T-helper 2 cell (primary cell): ENCODE data around the gene MYO18A.

Experiments
- DNase-seq, 5 experiments: peaks; one replicate each; pipeline versions ENCODE4 v3.0.0 to v3.0.0-alpha.2; 2012 to 2022

Gene MYO18A

GRCh38 chr17:29166507-29166887 lies 13.7 kb downstream of the MYO18A start:
- no peak for DNase-seq

GRCh38 chr17:29165800-29166506 lies 14.2 kb downstream of the MYO18A start:
- DNase-seq, result no peak

GRCh38 chr17:29165261-29165660 lies 14.9 kb downstream of the MYO18A start:
- no peak for DNase-seq

GRCh38 chr17:29163563-29163962 lies 16.6 kb downstream of the MYO18A start:
- DNase-seq, result no peak

GRCh38 chr17:29162909-29163341 lies 17.3 kb downstream of the MYO18A start:
- no peak for DNase-seq

- DNase-seq, result no peak
Measured at GRCh38 chr17:29162082-29162908, 17.9 kb downstream of the MYO18A start.

- DNase-seq, result no peak
Measured at GRCh38 chr17:29160253-29160652, 19.9 kb downstream of the MYO18A start.

GRCh38 chr17:29159306-29159860 lies 20.8 kb downstream of the MYO18A start:
- DNase-seq, result no peak

- no peak for DNase-seq
Measured at GRCh38 chr17:29158488-29159275, 21.5 kb downstream of the MYO18A start.

- no peak for DNase-seq
Measured at GRCh38 chr17:29158096-29158487, 22.1 kb downstream of the MYO18A start.

- DNase-seq, result no peak
Measured at GRCh38 chr17:29157310-29157709, 22.9 kb downstream of the MYO18A start.

- DNase-seq, result no peak
Measured at GRCh38 chr17:29156781-29157180, 23.4 kb downstream of the MYO18A start.

GRCh38 chr17:29155966-29156338 lies 24.2 kb downstream of the MYO18A start:
- DNase-seq, result no peak

- DNase-seq, result peak in 2 of 5 experiments; percentile 42 to 86
Measured at GRCh38 chr17:29155227-29155965, 24.8 kb downstream of the MYO18A start.

- DNase-seq, result peak in 1 of 5 experiments; percentile 60
Measured at GRCh38 chr17:29154516-29155226, 25.5 kb downstream of the MYO18A start.

- no peak for DNase-seq
Measured at GRCh38 chr17:29151567-29151966, 28.6 kb downstream of the MYO18A start.

GRCh38 chr17:29150161-29150560 lies 30.0 kb downstream of the MYO18A start:
- DNase-seq, result no peak

GRCh38 chr17:29149431-29150064 lies 30.6 kb downstream of the MYO18A start:
- DNase-seq, result no peak

- peak; percentile 87 to 90 (median 88) for DNase-seq
Measured at GRCh38 chr17:29148790-29149430, 31.3 kb downstream of the MYO18A start.

GRCh38 chr17:29148257-29148789 lies 31.9 kb downstream of the MYO18A start:
- DNase-seq, result no peak
